Kidney (tissue), 14 donors: Measurements from ENCODE around the gene CPHXL2. TPM values are rescaled to one million over a fixed set of nuclear protein-coding genes. Genes with fewer than 3 reads are reported as not detected.
A peak's percentile ranks its signal among the peaks of the same experiment; 100 is the strongest.

Experiments
- DNase-seq, 5 donors: peaks; one replicate each; pipeline ENCODE4 v3.0.0-alpha.2; 2013 to 2020
- FAIRE-seq: peaks from 2 replicates; lab custom pipeline; 2012; peaks lifted over from hg19 to GRCh38; lab: Jason Lieb, UNC
- H3K27ac ChIP-seq, 2 donors: one replicate each; pipeline ENCODE4 v1.7.0; 2013; ENCODE audit warnings: low read depth in 2 of 2, low read length in 2 of 2, inconsistent platforms in 1 of 2
- H3K27me3 ChIP-seq: one replicate; pipeline ENCODE4 v1.7.1; 2013; ENCODE audit warnings: low read length, inconsistent platforms; ENCODE audit not compliant: control insufficient read depth, insufficient read depth
- H3K36me3 ChIP-seq, 3 donors: one replicate each; pipeline versions ENCODE4 v1.7.0 to v1.7.1; 2013; ENCODE audit warnings: low read length in 3 of 3, control low read depth in 1 of 3, inconsistent platforms in 1 of 3; ENCODE audit not compliant: insufficient read depth in 3 of 3, control insufficient read depth in 2 of 3
- H3K4me1 ChIP-seq, 3 donors: one replicate each; pipeline versions ENCODE4 v1.7.0 to v1.7.1; 2013; ENCODE audit warnings: low read length in 3 of 3, inconsistent platforms in 1 of 3, low read depth in 1 of 3; ENCODE audit not compliant: control insufficient read depth in 2 of 3, insufficient read depth in 2 of 3
- H3K4me3 ChIP-seq, 3 donors: one replicate each; pipeline versions ENCODE4 v1.7.0 to v1.8.1; 2013; ENCODE audit warnings: low read length in 3 of 3, control low read depth in 1 of 3, inconsistent platforms in 1 of 3
- H3K9ac ChIP-seq, 3 donors: one replicate each; pipeline versions ENCODE4 v1.7.0 to v1.7.1; 2013; ENCODE audit warnings: low read length in 3 of 3, control low read depth in 1 of 3, inconsistent platforms in 1 of 3
- H3K9me3 ChIP-seq, 3 donors: one replicate each; pipeline versions ENCODE4 v1.7.0 to v1.7.1; 2013; ENCODE audit warnings: low read length in 3 of 3, control low read depth in 1 of 3, inconsistent platforms in 1 of 3; ENCODE audit not compliant: control insufficient read depth in 2 of 3, insufficient read depth in 1 of 3
- intact Hi-C: fragments of 100-400 bp; cut with DNase I; formaldehyde crosslinking; loops from one replicate; pipeline ENCODE4 v1.11.1; 2022
- polyA plus RNA-seq: library from polyadenylated mRNA; stranded (reverse); fragments of 350-450 nt; fragmentation: Illumina TruSeq; extraction: RNeasy Lipid Tissue Mini Kit (QIAGEN cat#74804); gene quantifications from one replicate; pipeline ENCODE4 v1.2.3, GENCODE V29; 2014; ENCODE audit warnings: low read depth, low replicate concordance; ENCODE audit not compliant: insufficient read depth
- total RNA-seq: library from RNA; stranded (reverse); fragmentation: NEBNext Ultra II Directional; extraction: Animal tissue kit (Norgen Biotek cat#: 25700); gene quantifications from one replicate; pipeline ENCODE4 v1.2.1, GENCODE V29; 2021
- TF ChIP-seq, protein P1 (sequence below): IDR thresholded peaks from 3 replicates; pipeline ENCODE4 v1.5.1; 2012; ENCODE audit warnings: mild to moderate bottlenecking, moderate library complexity, borderline replicate concordance; ENCODE audit not compliant: insufficient read depth; ENCODE audit errors: extremely low read depth
- donor health status: control.
- donor health status: control.
- donor health status: control.
- donor health status: control.
- donor health status: control.
- donor health status: DM: yes; HTN: yes; CAD: no.
- donor health status: Normal renal cell carcinoma (clear cell type).

Gene CPHXL2
- total and polyA plus RNA-seq, 2 donors from 2014 or later: not detected

DNA sequence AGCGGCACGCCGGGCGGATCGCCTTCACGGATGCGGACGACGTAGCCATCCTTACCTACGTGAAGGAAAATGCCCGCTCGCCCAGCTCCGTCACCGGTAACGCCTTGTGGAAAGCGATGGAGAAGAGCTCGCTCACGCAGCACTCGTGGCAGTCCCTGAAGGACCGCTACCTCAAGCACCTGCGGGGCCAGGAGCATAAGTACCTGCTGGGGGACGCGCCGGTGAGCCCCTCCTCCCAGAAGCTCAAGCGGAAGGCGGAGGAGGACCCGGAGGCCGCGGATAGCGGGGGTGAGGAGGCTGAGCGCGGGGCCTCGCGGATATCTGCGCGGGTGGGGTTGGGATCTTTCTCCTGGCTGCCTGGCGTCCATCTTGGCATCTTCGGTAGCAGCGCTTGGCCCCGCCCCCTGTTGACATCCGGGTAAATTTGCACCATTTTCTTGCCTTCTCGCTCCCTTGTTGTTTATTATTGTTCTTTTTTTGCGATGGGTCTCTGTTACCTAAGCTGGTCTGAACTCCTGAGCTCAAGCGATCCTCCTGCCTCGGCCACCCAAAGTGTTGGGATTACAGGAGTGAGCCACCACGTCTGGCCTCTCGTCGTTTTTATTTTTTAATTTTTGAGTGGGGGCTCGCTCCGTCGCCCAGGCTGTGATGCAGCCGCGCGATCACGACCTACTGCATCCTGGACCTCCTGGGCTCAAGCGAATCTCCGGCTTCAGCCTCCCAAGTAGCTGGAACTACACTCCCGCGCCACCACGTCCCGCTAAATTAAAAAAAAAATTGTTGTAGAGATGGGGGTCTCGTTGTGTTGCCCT lies 28.3 kb downstream of the CPHXL2 start:
- Histone ChIP-seq H3K27me3 (no peaks in the 10 kb centered on the region), H3K4me3 (peak overlapping the region; percentile 77 to 97 (median 96)), H3K4me1 (peaks cover 3 to 24% (median 8%) of the 10 kb centered on the region in 3 donors), H3K9ac (peak overlapping the region; percentile 96 to 99 (median 98)), H3K9me3 (no peaks in the 10 kb centered on the region), H3K27ac (peak overlapping the region; percentile 95 to 98), H3K36me3 (peaks cover 5 to 7% (median 5%) of the 10 kb centered on the region in 3 donors)
- DNase-seq (peak; percentile 89 to 95 (median 93)), FAIRE-seq (no peak)
- intact Hi-C loops: no loop called here
- TF ChIP-seq, protein P1, sequence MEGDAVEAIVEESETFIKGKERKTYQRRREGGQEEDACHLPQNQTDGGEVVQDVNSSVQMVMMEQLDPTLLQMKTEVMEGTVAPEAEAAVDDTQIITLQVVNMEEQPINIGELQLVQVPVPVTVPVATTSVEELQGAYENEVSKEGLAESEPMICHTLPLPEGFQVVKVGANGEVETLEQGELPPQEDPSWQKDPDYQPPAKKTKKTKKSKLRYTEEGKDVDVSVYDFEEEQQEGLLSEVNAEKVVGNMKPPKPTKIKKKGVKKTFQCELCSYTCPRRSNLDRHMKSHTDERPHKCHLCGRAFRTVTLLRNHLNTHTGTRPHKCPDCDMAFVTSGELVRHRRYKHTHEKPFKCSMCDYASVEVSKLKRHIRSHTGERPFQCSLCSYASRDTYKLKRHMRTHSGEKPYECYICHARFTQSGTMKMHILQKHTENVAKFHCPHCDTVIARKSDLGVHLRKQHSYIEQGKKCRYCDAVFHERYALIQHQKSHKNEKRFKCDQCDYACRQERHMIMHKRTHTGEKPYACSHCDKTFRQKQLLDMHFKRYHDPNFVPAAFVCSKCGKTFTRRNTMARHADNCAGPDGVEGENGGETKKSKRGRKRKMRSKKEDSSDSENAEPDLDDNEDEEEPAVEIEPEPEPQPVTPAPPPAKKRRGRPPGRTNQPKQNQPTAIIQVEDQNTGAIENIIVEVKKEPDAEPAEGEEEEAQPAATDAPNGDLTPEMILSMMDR: no peak

GRCh38 chr16:75647492-75648264 lies 29.1 kb downstream of the CPHXL2 start, which contains the start of the genes KARS1 and TERF2IP:
Gene KARS1 (minus strand): TSS chr16:75647665. CDS start chr16:75647639, 26 bp downstream.
Gene TERF2IP (plus strand): TSS chr16:75647773. CDS start chr16:75647883, 110 bp downstream.
- H3K9me3 ChIP-seq: no peaks in the 10 kb centered on the region
- FAIRE-seq: no peak
- peaks cover 3 to 21% (median 8%) of the 10 kb centered on the region in 3 donors for H3K4me1 ChIP-seq
- H3K27me3 ChIP-seq: no peaks in the 10 kb centered on the region
- H3K36me3 ChIP-seq: peaks cover 5 to 7% (median 5%) of the 10 kb centered on the region in 3 donors
- intact Hi-C loops: no loop called here
- H3K4me3 ChIP-seq: peak within 1 kb of the TSS; percentile 77 to 97 (median 96)
- peak within 1 kb of the TSS; percentile 96 to 99 (median 98) for H3K9ac ChIP-seq
- peak; percentile 95 to 98 (median 97) for DNase-seq
- TF ChIP-seq, protein P1: no peak
- peak within 1 kb of the TSS; percentile 95 to 98 for H3K27ac ChIP-seq

DNA sequence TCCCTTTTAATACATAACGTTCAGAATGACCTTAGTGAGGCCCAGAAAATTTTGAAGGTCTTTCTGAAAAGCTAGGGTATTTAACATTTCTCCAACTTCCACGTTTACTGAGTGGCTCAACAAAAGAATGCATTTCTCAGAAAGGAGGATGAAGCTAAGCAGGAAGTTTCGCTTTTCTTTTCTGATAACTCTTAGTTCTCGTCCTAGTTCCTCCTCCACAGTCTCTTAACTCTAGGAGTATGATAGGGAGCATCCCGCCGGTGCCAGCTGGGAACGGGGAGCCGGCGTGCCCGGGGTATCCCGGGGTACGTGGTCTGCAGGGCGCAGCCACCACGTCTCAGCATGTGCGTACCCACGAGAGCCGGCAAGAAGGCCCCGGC lies 29.7 kb downstream of the CPHXL2 start:
- H3K9me3 ChIP-seq: no peaks in the 10 kb centered on the region
- H3K27me3 ChIP-seq: no peaks in the 10 kb centered on the region
- peaks cover 3 to 19% (median 8%) of the 10 kb centered on the region in 3 donors for H3K4me1 ChIP-seq
- intact Hi-C loops: no loop called here
- TF ChIP-seq, protein P1: no peak
- no peak for DNase-seq
- H3K9ac ChIP-seq: peak overlapping the region; percentile 42 to 93 (median 81)
- peak overlapping the region; percentile 77 to 97 (median 96) for H3K4me3 ChIP-seq
- peak overlapping the region; percentile 95 to 98 for H3K27ac ChIP-seq
- peaks cover 5 to 7% (median 5%) of the 10 kb centered on the region in 3 donors for H3K36me3 ChIP-seq
- no peak for FAIRE-seq
